DMS 273 (cell line): ENCODE data around the gene GNAI1.

Experiments
- DNase-seq: peaks from one replicate; lab custom pipeline; 2025; ENCODE audit not compliant: unreplicated experiment; lab: John Stamatoyannopoulos, UW

The GNAI1 gene

GRCh38 chr7:80244206-80244916 is 109.7 kb downstream of the GNAI1 start:
- DNase-seq, result no peak

- no peak for DNase-seq
Observed at GRCh38 chr7:80247144-80247543, 112.5 kb downstream of the GNAI1 start.

GRCh38 chr7:80247891-80248290 is 113.3 kb downstream of the GNAI1 start:
- no peak for DNase-seq

- no peak for DNase-seq
Observed at GRCh38 chr7:80249184-80249583, 114.6 kb downstream of the GNAI1 start.

- DNase-seq, result no peak
Observed at GRCh38 chr7:80249619-80250295, 115.1 kb downstream of the GNAI1 start.

GRCh38 chr7:80253237-80253636 is 118.6 kb downstream of the GNAI1 start:
- no peak for DNase-seq

GRCh38 chr7:80253653-80254052 is 119.0 kb downstream of the GNAI1 start:
- no peak for DNase-seq

GRCh38 chr7:80255656-80256055 is 121.0 kb downstream of the GNAI1 start:
- DNase-seq, result no peak

- DNase-seq, result no peak
Observed at GRCh38 chr7:80257756-80258155, 123.1 kb downstream of the GNAI1 start.

- DNase-seq, result no peak
Observed at GRCh38 chr7:80260606-80261005, 126.0 kb downstream of the GNAI1 start.

- no peak for DNase-seq
Observed at GRCh38 chr7:80263333-80263732, 128.7 kb downstream of the GNAI1 start.

GRCh38 chr7:80263821-80264220 is 129.2 kb downstream of the GNAI1 start:
- DNase-seq, result no peak

GRCh38 chr7:80264769-80265495 is 130.3 kb downstream of the GNAI1 start:
- DNase-seq, result no peak

- peak; percentile 10 for DNase-seq
Observed at GRCh38 chr7:80272560-80273239, 138.1 kb downstream of the GNAI1 start.

- DNase-seq, result peak; percentile 54
Observed at GRCh38 chr7:80273327-80273726, 138.7 kb downstream of the GNAI1 start.

GRCh38 chr7:80275192-80275605 is 140.6 kb downstream of the GNAI1 start:
- no peak for DNase-seq
